ENCODE data around the gene HMG20A. TPM values are rescaled to one million over a fixed set of nuclear protein-coding genes. Genes with fewer than 3 reads are reported as not detected.

HMG20A gene
- total RNA-seq, 1 experiment from 2014 or later, result 60.2 TPM

DNA sequence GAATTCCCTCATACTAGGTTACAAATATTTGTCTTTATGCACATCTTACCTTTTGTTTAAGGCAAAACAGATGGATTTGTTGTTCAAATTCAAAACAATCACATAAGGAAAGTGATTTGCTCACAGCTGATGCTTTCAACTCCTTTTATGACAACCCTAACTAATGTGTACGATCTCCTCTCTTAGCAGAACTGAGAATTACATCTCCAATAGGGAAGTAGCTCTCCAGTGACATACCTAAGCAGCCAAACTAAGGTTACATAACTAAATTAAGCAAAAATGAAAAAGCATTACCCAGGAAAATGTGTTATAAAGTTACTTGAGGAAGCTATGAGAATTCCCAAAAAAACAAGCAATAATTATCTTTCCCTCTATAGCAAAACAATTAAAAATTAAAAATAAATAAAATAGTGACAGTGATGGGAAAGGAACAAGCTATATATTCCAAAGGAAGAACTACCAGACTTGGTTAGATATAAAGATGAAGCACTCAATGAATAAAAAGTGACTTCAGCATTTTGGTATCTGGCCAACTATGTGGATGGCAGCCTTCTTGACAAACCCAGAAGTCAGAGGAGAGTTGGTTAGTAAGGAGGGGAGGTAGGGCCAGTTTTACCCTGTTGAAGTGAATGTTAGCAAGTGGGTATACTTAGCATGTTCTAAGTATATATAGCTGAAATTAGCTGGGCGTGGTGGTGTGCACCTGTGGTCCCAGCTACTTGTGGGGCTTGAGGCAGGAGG lies 33.2 kb upstream of the HMG20A start:
- Histone ChIP-seq H3K79me2 (ENCODE audit: insufficient read depth, low read length) (peaks cover 5% of the 10 kb centered on the region; the same call in 1 of the 2 replicates), H3K4me2 (ENCODE audit: insufficient read depth, insufficient read length, low read length) (no peak overlapping the region), H2AK5ac (ENCODE audit: insufficient read length, low read length) (no peak overlapping the region), H4K20me1 (ENCODE audit: control insufficient read depth, insufficient read depth, insufficient read length) (no peaks in the 10 kb centered on the region), H2BK120ac (ENCODE audit: low read depth, low read length, poor library complexity, severe bottlenecking) (no peak overlapping the region), H3K14ac (ENCODE audit: insufficient read depth, low read length) (no peak overlapping the region), H2BK20ac (ENCODE audit: low read depth, low read length, poor library complexity, severe bottlenecking) (no peak overlapping the region), H4K91ac (ENCODE audit: insufficient read length, low read depth, low read length) (no peak overlapping the region), H2AFZ (ENCODE audit: low read length) (no peak overlapping the region), H3K56ac (ENCODE audit: insufficient read length, low read depth, low read length) (no peak overlapping the region), H3K9ac (ENCODE audit: extremely low read depth, insufficient read length, low read length) (no peak overlapping the region), H2BK15ac (ENCODE audit: low read depth, low read length) (no peak overlapping the region), H3K9me3 (ENCODE audit: control insufficient read depth, low read depth, low read length) (no peaks in the 10 kb centered on the region), H3K4ac (ENCODE audit: low read depth, low read length) (no peak overlapping the region), H4K8ac (replicated peaks; ENCODE audit: insufficient read length, low read depth, low read length) (no peak overlapping the region), H3K27ac (ENCODE audit: insufficient read length, low read depth, low read length) (no peak overlapping the region), H3K4me1 (ENCODE audit: insufficient read depth, low read length) (no peaks in the 10 kb centered on the region), H4K5ac (ENCODE audit: insufficient read length, low read depth, low read length) (no peak overlapping the region), H3K18ac (ENCODE audit: insufficient read length, low read depth, low read length) (no peak overlapping the region), H2BK12ac (ENCODE audit: insufficient read length, low read depth, low read length) (no peak overlapping the region), H2BK5ac (ENCODE audit: insufficient read length, low read length) (no peak overlapping the region), H3T11ph (ENCODE audit: low read length) (no peak overlapping the region), H3K79me1 (ENCODE audit: insufficient read depth, low read depth, low read length, poor library complexity, severe bottlenecking) (no peaks in the 10 kb centered on the region), H3K23me2 (ENCODE audit: insufficient read length, low read depth, low read length, poor library complexity, severe bottlenecking) (no peaks in the 10 kb centered on the region), H3K27me3 (ENCODE audit: insufficient read depth, low read length) (no peaks in the 10 kb centered on the region), H3K23ac (ENCODE audit: insufficient read length, low read depth, low read length) (no peak overlapping the region)
- Mint-ChIP-seq H3K4me3 (no peak overlapping the region), H3K27me3 (ENCODE audit: low read depth) (no peaks in the 10 kb centered on the region), H3K4me1 (peaks cover 6 to 13% of the 10 kb centered on the region in 2 experiments; a peak in 3 of 4 replicates), H3K9me3 (no peaks in the 10 kb centered on the region), H3K27ac (no peak overlapping the region), H3K36me3 (ENCODE audit: insufficient read depth in 1 of 3, low read depth in 3 of 3) (no peaks in the 10 kb centered on the region)
- WGBS (ENCODE audit: extremely low coverage, insufficient read length, low lambda C conversion rate), result no CpG with 5 or more reads among the region's 2 CpGs
- DNase-seq, result no peak
- TF ChIP-seq, protein P1, sequence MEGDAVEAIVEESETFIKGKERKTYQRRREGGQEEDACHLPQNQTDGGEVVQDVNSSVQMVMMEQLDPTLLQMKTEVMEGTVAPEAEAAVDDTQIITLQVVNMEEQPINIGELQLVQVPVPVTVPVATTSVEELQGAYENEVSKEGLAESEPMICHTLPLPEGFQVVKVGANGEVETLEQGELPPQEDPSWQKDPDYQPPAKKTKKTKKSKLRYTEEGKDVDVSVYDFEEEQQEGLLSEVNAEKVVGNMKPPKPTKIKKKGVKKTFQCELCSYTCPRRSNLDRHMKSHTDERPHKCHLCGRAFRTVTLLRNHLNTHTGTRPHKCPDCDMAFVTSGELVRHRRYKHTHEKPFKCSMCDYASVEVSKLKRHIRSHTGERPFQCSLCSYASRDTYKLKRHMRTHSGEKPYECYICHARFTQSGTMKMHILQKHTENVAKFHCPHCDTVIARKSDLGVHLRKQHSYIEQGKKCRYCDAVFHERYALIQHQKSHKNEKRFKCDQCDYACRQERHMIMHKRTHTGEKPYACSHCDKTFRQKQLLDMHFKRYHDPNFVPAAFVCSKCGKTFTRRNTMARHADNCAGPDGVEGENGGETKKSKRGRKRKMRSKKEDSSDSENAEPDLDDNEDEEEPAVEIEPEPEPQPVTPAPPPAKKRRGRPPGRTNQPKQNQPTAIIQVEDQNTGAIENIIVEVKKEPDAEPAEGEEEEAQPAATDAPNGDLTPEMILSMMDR (conservative IDR thresholded peaks at IDR 0.05), result no peak

Measured in H9 (cell line).